Fibroblast of pulmonary artery (primary cell): ENCODE results near the gene UBN1.
A peak's percentile ranks its signal among the peaks of the same experiment; 100 is the strongest.

ENCODE experiments used
- DNase-seq: peaks from one replicate; pipeline ENCODE4 v3.0.0-alpha.2; 2010; ENCODE audit warnings: low read depth
- H3K4me3 ChIP-seq: replicated peaks from 2 replicates; pipeline ENCODE4 v1.5.1; 2011; ENCODE audit warnings: low read depth, mild to moderate bottlenecking, control low read depth, low read length, moderate library complexity
- TF ChIP-seq, protein P1 (sequence below): IDR thresholded peaks from 2 replicates; pipeline ENCODE4 v1.5.1; 2011; ENCODE audit warnings: mild to moderate bottlenecking, control low read depth, low read length, inconsistent platforms; ENCODE audit errors: missing control alignments

UBN1 gene

DNA sequence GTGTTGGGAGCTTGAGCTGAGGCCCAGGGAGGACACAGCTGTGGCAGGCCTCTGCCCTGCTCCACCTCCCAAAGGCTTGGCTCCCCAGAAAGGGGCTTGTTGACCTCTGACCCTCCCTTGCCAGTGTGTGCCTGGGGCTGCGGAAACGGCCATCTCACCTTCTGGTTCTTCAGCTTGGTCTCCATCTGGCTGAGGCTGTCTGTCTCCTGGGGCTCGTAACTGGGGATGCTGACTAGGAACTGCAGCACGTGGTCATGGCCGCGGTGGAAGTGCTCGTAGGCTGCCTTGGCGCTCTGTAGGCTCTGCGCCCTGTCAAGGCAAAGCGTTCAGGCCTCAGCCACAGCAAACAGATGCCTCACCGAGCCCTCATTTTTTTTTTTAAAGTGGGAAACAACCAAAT is 42.7 kb downstream of the UBN1 start:
- TF ChIP-seq, protein P1, sequence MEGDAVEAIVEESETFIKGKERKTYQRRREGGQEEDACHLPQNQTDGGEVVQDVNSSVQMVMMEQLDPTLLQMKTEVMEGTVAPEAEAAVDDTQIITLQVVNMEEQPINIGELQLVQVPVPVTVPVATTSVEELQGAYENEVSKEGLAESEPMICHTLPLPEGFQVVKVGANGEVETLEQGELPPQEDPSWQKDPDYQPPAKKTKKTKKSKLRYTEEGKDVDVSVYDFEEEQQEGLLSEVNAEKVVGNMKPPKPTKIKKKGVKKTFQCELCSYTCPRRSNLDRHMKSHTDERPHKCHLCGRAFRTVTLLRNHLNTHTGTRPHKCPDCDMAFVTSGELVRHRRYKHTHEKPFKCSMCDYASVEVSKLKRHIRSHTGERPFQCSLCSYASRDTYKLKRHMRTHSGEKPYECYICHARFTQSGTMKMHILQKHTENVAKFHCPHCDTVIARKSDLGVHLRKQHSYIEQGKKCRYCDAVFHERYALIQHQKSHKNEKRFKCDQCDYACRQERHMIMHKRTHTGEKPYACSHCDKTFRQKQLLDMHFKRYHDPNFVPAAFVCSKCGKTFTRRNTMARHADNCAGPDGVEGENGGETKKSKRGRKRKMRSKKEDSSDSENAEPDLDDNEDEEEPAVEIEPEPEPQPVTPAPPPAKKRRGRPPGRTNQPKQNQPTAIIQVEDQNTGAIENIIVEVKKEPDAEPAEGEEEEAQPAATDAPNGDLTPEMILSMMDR = no peak
- H3K4me3 ChIP-seq = no peak overlapping the region
- no peak for DNase-seq

DNA sequence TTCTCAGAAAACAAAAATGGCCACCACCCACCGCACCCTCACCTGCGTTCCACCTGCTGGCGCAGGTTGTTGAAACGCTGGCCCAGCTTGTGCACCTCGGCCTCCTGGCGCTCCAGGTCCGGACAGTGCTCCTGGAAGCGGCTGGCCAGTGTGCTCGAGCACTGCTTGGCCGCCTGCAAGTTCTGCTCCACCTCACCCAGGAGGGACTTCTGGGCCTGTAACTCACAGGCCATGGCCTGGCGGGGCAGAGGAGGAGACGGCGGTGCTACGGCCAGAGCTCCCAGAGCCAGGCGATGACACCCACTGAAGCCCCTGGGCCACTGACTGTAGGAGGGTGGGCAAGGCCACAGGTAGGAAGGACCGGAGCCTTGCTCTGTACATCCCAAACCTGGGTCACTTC is 43.4 kb downstream of the UBN1 start:
- TF ChIP-seq, protein P1 = no peak
- H3K4me3 ChIP-seq = no peak overlapping the region
- DNase-seq = no peak

DNA sequence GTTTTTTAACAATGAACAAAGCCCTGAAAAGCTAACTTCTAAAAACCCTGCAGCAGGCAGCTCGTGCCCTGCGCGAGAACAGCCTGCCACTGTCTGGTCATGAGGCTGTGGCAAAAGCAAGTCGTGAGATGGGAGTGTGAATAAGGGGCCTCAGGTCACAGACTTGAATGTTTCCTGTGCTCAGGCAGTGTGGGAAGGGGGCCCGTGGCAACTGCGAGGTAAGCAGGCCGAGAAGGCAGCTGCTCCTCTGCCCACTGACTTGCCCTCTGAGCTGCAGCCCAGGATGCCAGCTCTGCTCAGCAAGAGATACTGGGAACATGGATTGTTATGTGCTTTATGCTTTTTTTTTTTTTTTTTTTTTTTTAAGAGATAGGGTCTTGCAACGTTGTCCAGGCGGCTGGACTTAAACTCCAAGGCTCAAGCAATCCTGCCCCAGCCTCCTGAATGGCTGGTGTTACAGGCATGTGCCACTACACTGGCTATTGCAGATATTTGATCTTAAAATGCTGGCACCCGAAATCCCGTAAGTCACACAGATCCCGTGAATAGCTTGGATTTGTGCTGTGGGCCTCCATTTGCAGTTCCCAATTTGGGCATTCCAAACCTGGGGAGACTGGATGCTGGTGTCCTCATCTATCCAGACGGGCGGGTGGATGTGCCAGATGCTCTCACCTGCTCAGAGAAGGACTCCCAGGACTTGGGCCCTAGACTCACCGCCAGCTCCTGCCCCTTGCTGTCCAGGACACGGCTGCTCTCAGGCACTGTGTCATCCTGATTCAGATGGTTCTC is 44.0 kb downstream of the UBN1 start:
- no peak overlapping the region for H3K4me3 ChIP-seq
- TF ChIP-seq, protein P1 = no peak
- DNase-seq = no peak

DNA sequence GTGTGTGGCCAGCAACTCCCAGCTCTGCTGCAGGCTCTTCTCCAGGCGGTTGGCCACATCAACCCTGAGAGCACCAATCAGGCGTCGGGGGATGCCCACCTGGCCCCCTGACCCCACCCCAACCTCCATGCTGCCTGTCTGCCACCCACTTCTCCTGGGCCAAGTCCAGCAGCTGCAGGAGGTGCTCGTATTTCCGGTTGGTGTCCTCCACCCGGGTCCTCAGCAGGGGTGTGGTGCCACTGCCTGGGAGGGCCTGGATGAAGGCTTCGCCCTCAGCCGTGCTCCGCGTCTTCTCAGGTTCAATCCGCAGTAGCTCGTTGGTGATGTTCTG is 44.6 kb downstream of the UBN1 start:
- DNase-seq = no peak
- H3K4me3 ChIP-seq = no peak overlapping the region
- TF ChIP-seq, protein P1 = no peak

DNA sequence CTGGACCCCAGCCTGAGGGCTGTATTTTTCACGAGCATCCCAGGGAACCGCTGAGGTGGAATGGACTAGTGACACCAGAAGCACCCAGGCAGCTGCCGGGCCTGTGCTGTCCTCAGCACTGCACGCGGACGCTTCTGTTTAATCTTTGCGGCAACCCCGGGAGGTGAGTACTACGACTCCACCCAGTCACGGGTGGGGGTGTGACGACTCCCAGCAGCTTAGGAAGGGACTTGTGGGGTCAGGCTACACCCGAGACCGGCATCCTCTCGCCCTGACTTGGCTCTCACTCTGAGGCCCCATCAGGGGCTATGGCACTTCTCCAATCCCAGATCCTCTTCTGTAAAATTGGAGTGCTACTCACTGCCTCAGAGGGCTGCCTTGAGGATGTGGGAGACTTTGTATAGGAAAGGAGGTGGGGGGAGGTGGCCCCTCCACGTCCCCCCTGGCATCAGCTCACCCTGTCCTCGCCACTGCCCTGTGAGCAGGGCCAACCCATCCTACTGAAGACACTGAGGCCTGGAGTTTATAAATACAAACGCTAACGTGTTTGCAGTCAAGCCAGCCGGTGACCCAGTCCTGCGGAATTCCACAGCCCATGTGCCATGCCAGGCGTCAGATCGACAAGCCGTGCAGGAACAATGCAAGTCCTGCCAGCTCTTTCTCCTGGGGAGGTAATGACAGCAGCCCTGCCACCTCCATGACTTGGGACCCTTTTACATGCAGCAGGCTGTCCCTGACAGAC is 45.3 kb downstream of the UBN1 start:
- H3K4me3 ChIP-seq = no peak overlapping the region
- TF ChIP-seq, protein P1 = no peak
- peak; percentile 47 for DNase-seq

DNA sequence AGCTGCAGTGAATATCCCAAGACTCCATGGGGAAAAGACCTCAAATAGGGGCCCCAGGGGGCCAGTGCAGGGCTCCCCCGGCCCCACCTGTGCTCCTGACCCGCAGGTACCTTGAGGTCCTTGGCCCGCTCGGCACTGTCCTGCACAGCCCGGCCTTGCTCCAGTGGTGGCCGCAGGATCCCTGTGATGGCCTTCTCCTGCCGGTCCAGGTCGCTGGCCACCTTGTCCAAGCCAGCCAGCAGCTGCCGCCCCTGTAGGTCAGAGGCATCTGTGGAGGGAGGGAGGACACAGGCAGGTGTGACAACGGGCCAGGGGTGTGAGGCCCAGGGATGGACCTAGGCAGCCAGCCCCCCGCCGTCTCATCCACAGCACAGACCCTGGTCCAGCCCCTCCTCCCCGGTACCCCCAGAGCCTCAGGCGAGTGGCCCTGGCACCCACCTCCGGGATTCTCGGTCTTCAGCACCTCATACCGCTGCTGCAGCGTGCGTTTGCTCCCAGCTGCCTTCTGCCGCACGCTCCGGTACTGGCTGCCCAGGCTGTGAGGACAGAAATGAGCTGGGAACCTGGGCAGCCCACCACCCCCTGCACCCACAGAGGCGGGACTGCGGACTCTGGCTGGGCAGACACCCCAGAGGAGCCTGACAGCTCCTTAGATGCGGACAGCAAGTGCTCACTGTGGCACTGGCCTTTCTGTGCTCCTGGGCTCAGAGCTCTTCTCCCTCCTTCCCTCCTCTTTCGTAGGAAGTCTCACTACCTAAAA is 46.0 kb downstream of the UBN1 start:
- DNase-seq = no peak
- TF ChIP-seq, protein P1 = no peak

More for the DNA sequence above, 46.0 kb downstream of the UBN1 start:
- no peak overlapping the region for H3K4me3 ChIP-seq
